NCI-H2171 (cell line): ENCODE measurements around the gene IRX3.
"Not testable (repeated sequence)": the region's sequence is repeated elsewhere in the genome, so short reads cannot be mapped to it uniquely, and the experiment has no call there.

Source experiments
- DNase-seq: peaks from one replicate; lab custom pipeline; 2025; lab: John Stamatoyannopoulos, UW

The IRX3 gene

DNA sequence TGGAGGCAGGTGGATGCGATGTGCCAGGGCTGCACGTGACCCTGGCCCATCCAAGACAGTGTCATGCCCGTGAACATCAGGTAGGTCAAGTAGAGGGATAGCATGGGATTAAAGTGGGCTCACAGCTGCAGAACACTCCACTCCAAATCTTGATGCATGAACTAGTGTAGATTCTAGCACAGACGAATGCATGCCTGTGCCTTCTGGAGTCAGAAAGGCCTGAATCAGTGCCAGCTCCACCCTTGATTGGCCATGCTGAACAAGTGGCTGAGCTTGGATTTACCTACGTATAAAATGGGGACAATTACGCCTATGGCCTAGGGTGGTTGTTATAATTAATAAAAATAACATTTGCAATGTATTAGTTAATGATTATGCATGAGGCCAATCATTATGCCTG is 10.6 kb downstream of the IRX3 start:
- no peak for DNase-seq

DNA sequence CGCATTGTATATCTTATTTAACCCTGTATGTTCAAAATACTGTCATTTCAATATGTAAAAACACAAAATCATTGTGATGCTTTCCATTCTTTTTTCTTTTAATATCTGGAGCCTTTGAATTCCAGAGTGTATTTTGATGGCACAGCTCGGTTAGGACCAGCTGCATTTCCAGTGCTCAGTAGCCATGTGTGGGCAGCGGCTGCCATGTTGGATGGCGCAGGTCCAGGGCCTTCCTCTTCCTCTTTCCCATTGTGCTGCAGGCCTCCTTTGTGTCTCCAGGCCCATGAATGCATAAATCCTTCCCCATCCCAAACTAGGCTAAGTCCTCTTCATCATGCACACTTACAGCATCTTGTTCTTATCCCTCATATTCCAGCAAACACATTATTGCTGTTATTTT is 13.0 kb downstream of the IRX3 start:
- no peak for DNase-seq

DNA sequence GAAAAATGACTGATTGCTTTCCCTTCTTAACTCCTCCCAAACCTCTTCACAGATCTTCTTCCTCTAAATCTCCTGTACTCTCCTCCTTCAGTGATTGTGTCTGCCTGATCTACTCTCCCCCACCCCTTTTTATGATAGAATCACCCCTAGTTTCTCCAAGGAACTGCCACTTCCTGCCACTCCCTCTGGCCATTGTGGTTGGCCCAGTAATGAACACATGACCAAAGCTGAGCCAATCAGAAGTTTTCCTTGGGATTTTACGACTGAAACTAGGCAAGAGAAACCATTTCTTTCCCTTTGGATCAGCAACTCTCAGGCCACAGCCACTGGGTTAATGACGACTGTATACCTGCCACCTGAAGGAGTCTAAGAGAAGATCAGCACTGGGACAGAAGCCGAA is 15.9 kb downstream of the IRX3 start:
- DNase-seq: no peak

DNA sequence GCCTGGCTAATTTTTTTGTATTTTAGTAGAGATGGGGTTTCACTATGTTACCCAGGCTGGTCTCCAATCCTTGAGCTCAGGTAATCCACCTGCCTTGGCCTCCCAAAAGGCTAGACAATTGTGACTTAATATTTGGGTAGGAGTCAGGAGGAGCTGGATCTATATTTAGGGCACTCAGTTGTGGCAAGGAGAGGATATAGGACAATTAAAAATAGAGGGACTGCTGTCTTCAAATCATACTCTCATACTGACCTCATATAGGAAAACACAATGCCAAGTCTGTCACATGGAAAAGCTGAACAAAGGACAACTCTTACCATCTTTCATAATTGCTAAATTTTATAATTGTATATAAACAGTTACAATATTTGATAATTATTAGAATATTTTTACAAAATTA is 17.1 kb downstream of the IRX3 start:
- no peak for DNase-seq

DNA sequence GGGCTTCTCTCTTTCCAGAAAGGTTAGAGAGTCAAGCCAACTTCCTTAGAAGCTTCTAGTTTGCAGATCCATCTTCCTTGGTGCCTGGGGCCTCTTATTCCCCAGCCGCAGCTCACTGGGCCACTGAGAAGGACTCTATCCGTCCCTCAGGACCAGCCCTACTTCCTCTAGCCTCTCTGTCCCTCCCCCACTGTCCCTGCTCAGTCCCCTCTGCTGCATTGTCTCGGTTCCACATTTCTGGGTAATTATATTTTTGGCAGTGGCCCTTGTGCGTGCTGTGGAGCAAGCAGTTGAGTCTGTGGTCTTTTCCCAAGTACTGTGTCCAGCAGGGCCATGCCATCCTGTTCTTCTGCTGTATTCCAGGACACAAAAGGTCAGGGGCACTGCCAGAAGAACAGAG is 17.8 kb downstream of the IRX3 start:
- no peak for DNase-seq

DNA sequence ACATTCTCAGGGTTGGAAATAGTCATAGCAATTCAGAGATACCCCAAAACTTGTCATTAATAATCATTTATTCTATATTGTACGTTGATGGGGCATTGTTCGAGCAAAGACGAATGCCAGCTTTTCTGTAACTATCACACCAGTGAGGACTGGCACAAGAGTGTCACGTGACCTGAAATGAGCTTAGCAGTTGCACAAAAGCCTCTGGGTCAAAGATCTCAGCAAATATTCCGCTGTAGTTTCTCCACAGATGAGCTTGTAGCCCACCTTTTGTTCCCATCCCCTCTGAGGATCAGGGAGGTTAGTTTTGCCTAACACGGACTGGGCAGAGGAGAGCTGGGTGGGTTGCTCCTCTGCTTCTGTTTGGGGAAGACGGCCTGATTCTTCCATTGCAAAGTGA is 18.2 kb downstream of the IRX3 start:
- no peak for DNase-seq

DNA sequence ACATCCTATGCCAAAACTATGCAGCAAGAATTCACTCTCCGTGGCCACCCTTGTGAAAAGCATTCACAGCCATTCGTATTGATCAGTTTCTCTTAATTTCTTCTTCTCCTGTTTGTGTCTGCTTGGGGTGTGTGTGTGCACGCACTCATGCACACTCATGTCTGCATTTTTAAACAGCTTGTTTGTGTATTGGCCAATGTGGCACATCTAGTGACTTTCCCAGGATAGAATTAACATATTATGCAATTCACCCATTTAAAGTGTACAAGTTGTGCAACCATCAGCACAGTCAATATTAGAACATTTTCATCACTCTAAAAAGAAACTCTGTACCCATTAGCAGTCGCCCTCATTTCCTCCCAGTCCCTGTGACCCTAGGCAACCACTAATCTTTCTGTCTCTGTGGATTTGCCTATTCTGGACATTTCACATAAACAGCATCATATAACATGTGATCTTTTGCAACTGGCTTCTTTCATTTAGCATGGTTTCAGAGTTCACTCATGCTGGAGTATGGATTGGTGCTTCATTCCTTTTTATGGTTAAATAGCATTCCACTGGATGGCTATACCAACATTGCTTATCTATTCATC is 20.1 kb downstream of the IRX3 start:
- no peak for DNase-seq

DNA sequence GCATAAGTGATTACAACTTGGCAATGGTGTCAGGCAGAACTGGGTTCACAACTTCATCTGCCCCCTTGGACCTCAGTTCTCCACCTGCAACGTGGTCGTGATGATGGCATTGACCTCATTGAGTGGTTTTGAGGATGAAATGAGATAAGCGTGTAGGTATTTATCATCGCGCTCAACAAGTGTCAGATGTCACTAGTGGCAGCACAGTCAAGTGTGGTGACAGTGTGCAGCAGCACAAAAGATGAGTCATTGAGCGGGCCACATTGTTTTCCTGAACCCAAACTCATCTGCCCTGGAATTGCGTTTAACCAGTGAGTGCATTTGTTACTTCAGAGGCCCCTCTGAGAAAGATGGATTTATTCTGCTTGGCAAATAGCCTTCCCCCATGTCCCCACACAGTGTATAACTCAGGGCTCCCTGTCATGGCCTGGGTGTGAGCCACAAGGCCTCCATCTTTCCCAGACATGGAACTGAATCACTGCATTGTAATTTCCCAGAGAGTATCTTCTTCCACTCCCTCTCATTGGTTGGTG is 20.9 kb downstream of the IRX3 start:
- DNase-seq: no peak

DNA sequence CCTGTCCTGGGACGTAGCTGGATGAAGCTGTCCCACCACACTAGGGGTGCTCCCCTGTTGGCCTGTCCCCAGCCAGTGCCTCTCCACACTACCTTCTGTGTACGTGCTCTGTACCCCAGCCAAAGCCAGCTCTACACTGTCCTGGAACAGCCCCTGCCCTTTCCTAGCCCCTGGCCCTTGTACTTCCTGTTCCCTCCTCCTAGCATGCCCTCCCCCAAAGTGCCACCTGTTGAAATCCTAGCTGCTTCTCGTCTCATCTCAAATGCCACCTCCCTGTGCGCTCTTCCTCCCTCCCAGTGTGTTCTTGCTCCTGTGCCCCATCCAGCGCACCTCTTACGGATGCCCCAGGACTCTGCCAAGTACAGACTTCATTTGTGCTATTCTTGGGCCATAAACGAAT is 33.5 kb downstream of the IRX3 start:
- no peak for DNase-seq

DNA sequence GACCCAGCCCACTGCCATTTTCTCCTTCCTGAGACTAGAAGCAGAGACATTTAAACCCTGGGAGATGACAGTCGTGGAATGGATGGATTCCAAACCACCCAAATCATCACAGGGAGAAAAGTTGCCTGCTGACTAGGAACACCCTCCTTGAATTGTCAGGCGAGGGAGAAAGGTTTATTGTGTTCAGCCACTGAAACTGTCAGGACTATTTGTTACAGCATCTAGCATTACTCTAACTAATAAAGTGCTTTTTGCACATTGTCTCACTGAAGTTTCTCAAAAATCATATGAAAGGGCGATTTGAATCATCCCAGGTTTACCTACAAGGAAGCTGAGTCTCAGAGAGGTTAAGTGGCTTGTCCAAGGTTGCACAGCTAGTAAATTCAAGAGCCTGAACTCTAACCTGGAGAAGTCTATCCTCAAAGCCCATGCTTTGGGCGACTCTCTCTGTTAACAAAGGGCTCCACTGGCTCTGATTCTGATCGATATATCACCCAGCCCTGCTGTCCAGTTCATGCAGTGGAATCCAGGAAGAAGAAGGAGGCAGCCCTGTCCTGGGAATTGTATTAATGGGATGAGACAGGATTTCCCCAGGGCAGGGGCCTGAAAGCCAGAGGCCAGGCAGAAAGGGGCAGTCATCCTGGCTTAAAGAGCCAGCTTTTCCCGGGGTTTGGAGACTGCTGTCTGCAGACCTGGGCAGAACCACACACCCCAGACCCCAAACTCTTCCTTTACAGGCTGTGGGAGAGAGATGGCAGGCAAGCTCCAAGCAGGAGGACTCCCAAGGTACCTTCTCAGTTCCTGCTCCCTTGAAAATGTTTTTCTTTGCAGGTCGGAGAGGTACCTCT is 37.5 kb downstream of the IRX3 start:
- DNase-seq: no peak

DNA sequence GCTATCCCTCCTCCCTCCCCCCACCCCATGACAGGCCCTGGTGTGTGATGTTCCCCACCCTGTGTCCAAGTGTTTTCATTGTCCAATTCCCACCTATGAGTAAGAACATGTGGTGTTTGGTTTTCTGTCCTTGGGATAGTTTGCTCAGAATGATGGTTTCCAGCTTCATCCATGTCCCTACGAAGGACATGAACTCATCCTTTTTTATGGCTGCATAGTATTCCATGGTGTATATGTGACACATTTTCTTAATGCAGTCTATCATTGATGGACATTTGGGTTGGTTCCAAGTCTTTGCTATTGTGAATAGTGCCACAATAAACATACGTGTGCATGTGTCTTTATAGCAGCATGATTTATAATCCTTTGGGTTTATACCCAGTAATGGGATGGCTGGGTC is 38.9 kb downstream of the IRX3 start:
- not testable (repeated sequence) for DNase-seq

DNA sequence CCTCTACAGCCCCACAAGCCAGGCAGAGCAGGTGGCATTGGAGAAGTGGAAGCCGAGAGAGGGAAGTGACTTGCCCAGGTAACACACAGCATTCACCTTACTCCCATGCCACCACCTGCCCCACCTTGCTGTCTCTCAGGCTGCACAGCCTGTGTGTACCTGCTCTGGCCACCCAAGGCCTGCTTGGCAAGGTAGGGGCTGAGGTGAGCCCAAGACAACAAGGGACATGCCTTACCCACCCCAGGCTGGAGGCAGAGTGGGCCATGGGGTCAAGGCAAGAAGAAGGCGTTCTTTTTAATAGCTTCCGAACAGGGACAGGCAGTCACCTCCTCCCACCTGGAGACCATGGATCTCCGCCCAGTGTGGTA is 40.1 kb downstream of the IRX3 start:
- no peak for DNase-seq

DNA sequence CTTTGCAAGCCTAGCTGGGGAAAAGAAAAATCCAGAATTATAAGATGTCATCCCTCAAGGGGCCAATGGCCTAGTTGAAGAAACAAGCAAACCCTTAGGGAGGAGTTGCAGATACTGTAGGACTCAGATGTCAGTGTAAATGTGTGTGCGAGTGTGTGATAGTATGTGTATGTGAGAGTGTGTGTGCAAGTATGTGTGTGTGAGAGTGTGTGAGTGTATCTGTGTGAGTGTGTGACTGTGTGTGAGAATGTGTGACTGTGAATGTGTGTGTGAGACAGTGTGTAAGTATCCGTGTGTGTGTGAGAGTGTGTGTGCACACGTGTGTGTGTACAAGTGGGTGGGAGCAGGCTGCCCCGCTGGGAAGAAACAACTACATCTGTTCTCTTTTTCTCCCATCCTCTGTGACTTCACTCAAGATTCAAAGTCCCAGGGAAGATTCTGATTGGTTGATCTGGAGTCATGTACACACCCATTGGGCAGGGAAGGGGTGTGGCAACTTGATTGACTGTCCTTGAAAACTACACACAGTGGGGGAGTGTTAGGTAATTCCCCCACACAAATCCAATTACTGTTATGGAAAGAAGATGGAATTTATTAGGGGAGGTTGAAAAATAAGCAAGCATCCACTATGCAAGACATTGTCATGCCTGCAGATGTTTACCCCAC is 40.7 kb downstream of the IRX3 start:
- DNase-seq: no peak

DNA sequence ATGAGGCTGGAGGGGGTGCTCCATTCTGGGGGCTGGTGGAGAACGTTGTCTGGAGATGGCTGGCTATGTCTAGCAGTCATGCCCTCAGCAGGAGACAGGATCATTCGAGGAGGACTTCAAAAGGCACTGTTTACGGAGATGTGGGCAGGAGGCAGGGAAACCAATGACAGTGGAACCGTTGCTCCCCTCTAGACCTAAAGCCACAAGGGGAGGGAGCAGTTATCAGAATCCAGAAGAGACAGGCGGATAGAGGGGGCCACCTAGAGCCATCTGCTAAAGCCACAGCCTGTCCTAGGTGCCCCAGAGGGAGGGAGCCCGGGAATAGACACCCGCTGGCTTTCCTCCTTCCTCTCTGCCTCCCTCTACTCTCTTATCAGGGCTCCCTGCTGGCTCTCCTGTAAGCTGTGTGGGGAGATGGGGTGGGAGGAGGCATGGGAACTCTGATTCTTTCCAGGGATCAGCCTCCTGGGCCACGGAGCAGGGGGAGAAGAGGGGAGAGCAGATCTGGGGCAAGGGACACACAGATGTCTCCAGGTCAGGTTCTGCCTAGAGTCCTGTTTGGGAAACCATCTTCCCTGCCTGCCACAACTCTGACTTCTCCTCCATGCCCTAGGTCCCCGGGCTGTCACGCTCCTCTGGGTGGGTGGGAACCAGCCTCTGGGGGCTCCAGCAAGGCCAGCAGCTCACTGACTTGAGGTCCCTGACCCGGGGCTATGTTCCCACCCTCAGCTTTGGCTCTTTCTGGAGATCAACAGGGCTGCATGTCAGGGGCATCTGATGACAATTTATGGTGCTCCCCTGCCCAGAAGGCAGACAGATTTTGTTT is 42.3 kb downstream of the IRX3 start:
- DNase-seq: no peak

DNA sequence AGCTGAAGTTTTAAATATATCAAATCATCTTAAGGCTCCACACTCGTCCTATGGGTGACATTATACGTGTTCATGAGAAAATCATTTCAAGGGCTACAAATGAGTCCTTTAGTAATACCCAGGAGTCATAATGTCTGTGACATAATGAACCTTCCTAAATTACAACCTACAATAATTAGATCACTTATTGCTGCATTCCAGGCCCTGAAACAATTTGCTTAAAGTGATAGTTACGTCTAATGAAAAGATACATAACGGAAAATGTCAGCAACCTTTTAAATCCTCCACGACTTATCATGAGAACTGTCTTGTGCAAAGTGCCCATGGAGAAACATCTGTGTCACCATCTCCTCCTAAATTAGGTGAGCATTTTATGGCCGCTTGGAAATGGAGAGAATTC is 43.4 kb downstream of the IRX3 start:
- DNase-seq: no peak

DNA sequence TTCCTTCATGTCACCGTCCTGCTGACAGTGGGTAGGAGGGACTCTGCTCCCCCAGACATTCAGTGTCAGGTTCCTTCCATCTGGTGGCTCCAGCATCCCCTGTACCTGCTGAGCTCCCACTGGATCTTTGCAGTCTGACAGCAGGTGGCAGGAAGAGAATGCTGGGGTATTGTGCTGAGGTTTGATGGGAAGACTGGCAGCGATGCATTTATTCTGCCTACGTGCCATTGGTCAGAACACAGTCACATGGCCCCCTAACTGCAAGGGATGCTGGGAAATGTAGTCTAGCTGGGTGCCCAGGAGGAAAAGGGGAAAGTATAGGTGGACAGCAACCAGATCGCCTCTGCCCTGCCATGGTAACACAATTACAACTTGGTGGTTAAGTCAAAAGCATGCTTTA is 44.4 kb downstream of the IRX3 start:
- peak; percentile 59 for DNase-seq

DNA sequence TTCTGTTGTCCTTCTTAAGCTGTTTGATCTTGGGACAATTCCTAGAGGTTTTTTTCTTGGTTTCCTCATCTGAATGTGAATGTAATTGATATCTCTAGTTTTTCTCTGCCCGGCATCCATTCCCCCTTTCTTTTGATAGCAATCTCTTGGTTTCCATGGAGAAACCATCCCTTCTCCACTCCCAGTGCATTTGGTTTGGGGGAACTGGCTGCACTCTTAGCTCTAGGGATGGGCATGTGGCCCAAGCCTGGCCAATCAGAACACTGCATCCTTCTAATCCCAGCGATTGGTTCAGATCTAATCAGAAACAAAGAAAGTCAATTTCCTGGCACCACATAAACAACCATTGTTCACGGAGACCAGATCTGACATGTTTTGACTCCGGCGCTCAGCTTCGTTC is 45.1 kb downstream of the IRX3 start:
- no peak for DNase-seq

DNA sequence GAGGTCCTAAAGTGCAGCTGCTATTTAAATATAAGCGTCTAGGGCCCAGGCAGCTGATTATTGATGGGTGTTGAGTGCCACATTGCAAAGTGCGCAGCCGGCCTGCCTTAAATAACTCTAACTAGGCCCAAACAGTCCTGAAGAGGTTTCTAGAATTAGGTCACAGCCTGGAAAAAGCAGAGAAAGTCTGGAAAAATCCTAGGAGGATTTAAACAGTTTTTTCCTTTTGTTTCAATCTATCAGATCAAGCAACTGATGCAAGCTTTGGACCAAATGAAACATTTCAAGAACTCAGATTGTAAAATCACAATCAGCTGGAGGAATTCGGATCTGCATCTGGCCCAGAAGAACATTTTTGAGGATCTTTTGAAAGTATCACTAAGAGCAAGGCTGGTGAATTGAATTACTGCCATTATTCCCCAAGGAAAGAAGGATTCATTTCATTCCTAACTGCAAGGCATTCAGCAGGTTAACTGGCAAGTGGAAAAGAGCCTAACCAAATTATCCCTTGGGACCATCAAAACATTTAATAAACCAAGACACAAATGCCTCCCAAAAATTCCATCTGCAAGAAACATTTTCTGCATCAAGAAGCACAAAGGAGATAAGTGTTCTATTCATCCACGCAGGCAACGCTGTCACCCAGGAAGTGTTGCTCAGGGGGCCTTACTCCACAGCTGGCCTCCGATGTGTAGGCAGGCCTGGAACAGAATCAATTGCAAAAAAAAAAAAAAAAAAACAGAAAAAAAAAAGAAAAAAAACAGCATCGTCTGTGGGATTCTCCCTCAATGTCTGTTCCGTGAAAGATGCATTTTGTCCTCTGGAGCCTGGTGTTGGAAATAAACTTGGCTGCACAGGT is 46.1 kb downstream of the IRX3 start:
- peak; percentile 13 for DNase-seq

DNA sequence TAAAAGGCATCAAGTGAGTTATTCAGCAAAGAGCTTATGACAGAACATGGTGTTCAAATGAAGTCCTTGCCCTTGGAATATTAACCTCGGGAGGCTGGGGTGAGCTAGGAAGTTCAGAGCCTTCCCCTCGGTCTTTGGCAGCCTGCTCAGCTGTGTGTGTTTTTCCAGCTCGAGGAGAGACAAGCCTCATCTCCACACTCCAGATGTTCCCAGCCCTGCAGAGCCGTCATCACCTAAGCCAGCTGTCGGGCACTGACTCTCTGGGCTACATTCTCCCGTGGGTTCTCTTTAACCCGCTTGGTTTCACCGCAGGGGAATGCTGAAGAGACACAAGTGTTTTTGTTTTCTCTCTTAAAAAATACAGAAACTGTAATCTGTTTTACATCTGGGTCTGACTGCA is 47.1 kb downstream of the IRX3 start:
- no peak for DNase-seq

DNA sequence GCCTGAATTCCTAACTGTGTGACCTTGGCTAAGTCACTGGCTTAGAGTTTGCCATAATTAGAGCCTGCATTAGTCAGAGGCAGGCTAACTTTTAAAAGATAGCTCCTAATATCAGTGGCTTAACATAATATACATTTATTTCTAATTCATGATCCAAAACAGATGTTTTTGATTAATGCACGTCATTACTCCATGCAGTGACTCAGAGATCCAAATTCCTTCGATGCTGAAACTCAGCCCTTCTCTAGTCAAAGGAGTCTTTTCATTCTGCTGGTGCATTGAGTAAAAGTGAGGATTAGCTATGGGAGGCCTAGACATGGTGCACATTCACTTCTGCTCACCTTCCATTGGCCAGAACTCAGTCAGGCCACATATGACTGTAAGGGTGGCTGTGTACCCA is 49.8 kb downstream of the IRX3 start:
- DNase-seq: no peak

DNA sequence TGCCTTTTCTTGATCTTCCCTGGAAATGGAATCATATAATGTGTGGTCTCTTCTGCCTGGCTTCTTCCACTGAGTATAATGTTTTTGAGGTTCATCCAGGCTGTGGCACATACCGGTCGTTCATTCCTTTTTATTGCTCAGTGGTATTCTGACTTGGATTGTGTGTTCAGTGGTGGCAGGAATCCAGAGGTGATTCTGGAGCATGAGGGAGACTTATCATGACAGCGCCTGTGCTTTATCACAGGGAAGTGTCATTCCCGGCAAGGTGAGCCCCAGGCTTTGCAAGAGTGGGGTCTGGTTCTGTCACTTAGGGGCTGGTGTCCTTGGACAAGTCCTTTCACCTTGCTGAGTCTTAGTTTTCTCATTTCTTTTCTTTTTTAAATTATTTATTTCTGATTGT is 53.0 kb downstream of the IRX3 start:
- DNase-seq: no peak
